Karpas-422 (cell line): Measurements from ENCODE around the gene ESPN. TPM values are rescaled to one million over a fixed set of nuclear protein-coding genes. Genes with fewer than 3 reads are reported as not detected.

ENCODE experiments used
- DNase-seq: peaks from one replicate; pipeline ENCODE4 v3.0.0-alpha.2; 2015
- H2AFZ ChIP-seq: fragments of 200-600 bp; sonication (generic); 2 replicates; pipeline ENCODE4 v1.6.1; 2014; ENCODE audit warnings: antibody characterized with exemption, low read length, mixed read lengths
- H3K27ac ChIP-seq: fragments of 200-600 bp; sonication (generic); 2 replicates; pipeline ENCODE4 v1.5.1; 2014; ENCODE audit warnings: mild to moderate bottlenecking, low read length, moderate library complexity
- H3K27me3 ChIP-seq: fragments of 200-600 bp; sonication (generic); 2 replicates; pipeline ENCODE4 v1.6.1; 2014; ENCODE audit warnings: low read length, mixed read lengths
- H3K36me3 ChIP-seq: fragments of 200-600 bp; sonication (generic); 2 replicates; pipeline ENCODE4 v1.6.1; 2014; ENCODE audit warnings: low read length, mixed read lengths; ENCODE audit not compliant: insufficient read depth
- H3K4me1 ChIP-seq: fragments of 200-600 bp; sonication (generic); 2 replicates; pipeline ENCODE4 v1.6.1; 2014; ENCODE audit warnings: mild to moderate bottlenecking, low read length, mixed read lengths
- H3K4me2 ChIP-seq: fragments of 200-600 bp; sonication (generic); 2 replicates; pipeline ENCODE4 v1.6.1; 2014; ENCODE audit warnings: low read length, low read depth, mild to moderate bottlenecking; ENCODE audit not compliant: poor library complexity, severe bottlenecking
- H3K4me3 ChIP-seq: fragments of 200-600 bp; sonication (generic); 2 replicates; pipeline ENCODE4 v1.5.1; 2014; ENCODE audit warnings: mild to moderate bottlenecking, antibody characterized with exemption, low read length, mixed read lengths
- H3K79me2 ChIP-seq: fragments of 200-600 bp; sonication (generic); 2 replicates; pipeline ENCODE4 v1.6.1; 2014; ENCODE audit warnings: mild to moderate bottlenecking, low read length, mixed read lengths
- H3K9ac ChIP-seq: fragments of 200-600 bp; sonication (generic); 2 replicates; pipeline ENCODE4 v1.6.0; 2014; ENCODE audit warnings: low read length
- H3K9me2 ChIP-seq: fragments of 200-600 bp; sonication (generic), shearing (Covaris generic); replicated peaks from 2 replicates; pipeline ENCODE4 v1.6.0; 2014; ENCODE audit warnings: mild to moderate bottlenecking, low read length, moderate library complexity; ENCODE audit not compliant: insufficient read depth
- H3K9me3 ChIP-seq: fragments of 300-700, 200-600 bp; sonication (generic); 2 replicates; pipeline ENCODE4 v1.6.1; 2014; ENCODE audit warnings: low read length, mixed read lengths
- H4K20me1 ChIP-seq: fragments of 200-600 bp; sonication (generic); 2 replicates; pipeline ENCODE4 v1.6.1; 2014; ENCODE audit warnings: mild to moderate bottlenecking, antibody characterized with exemption, low read length, low read depth; ENCODE audit not compliant: insufficient read depth
- total RNA-seq: library from RNA; depleted of rRNA; stranded (reverse); fragments of >200 nt; shearing (Covaris generic); gene quantifications from 2 replicates; pipeline ENCODE4 v1.2.3, GENCODE V29; 2014; ENCODE audit warnings: low replicate concordance

The ESPN gene
- total RNA-seq, 1 experiment from 2014 or later = not detected

DNA sequence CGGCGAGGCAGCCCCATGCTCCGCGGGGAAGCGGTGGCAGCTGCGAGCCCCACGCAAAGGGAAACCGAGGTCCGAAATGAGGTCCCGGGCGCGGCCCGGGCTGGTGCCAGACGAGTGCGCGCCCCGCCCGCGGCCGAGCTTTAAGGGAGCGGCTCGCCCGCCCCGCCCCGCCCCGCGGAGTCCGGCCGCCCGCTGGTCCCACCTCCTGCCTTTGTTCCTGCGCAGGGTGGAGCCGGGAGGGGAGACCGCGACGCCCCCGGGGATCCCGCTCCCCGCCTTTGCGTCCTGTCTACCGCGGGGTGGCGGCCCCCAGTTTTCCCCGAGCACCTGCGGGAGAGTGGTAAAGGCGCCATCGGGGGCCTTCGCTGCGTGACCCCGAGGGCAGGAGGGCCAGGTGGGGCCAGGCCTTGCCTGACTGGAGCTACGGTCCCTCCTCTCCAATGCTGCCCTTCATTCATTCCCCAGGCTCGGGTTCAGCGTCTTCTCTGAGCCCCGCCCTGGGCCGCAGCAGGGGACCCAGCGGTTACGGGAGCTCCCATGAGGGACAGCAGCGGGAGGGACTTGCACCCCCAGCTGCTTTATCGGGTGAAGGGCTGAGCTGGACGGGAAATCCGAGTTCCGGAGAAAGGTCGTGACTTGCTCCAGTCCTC is 4.6 kb upstream of the ESPN start, which contains the start of gene HES2:
TSS of gene HES2 (minus strand) at position 116 of the 650 bp plus-strand sequence. CDS start at position 17, 99 bp downstream.
- DNase-seq = no peak
- Histone ChIP-seq H3K4me2 (no peak within 1 kb of the TSS), H3K79me2 (no peaks in the 10 kb centered on the region), H3K27me3 (no peaks in the 10 kb centered on the region), H2AFZ (no peak within 1 kb of the TSS), H3K36me3 (no peaks in the 10 kb centered on the region), H4K20me1 (no peaks in the 10 kb centered on the region), H3K9me3 (no peaks in the 10 kb centered on the region), H3K9me2 (no peaks in the 10 kb centered on the region), H3K4me1 (no peaks in the 10 kb centered on the region; the same call in 1 of the 2 replicates), H3K9ac (no peak within 1 kb of the TSS), H3K27ac (no peak within 1 kb of the TSS), H3K4me3 (no peak within 1 kb of the TSS)

GRCh38 chr1:6420454-6421042 is 4.0 kb upstream of the ESPN start:
- Histone ChIP-seq H3K9me3 (no peaks in the 10 kb centered on the region), H3K4me3 (no peak overlapping the region), H3K27ac (no peak overlapping the region), H3K27me3 (no peaks in the 10 kb centered on the region), H3K4me2 (no peak overlapping the region), H2AFZ (no peak overlapping the region), H3K9me2 (no peaks in the 10 kb centered on the region), H4K20me1 (no peaks in the 10 kb centered on the region), H3K4me1 (no peaks in the 10 kb centered on the region; the same call in 1 of the 2 replicates), H3K79me2 (no peaks in the 10 kb centered on the region), H3K36me3 (no peaks in the 10 kb centered on the region), H3K9ac (no peak overlapping the region)
- no peak for DNase-seq

- Histone ChIP-seq H3K27me3 (no peaks in the 10 kb centered on the region), H3K9ac (no peak overlapping the region), H3K36me3 (no peaks in the 10 kb centered on the region), H3K79me2 (no peaks in the 10 kb centered on the region), H3K4me2 (no peak overlapping the region), H3K9me3 (no peaks in the 10 kb centered on the region), H3K4me3 (no peak overlapping the region), H3K4me1 (no peaks in the 10 kb centered on the region; the same call in 1 of the 2 replicates), H3K27ac (no peak overlapping the region), H4K20me1 (no peaks in the 10 kb centered on the region), H2AFZ (no peak overlapping the region), H3K9me2 (no peaks in the 10 kb centered on the region)
- DNase-seq = no peak
Measured at GRCh38 chr1:6421266-6421665, 3.3 kb upstream of the ESPN start.

- H2AFZ ChIP-seq = no peak overlapping the region
- H3K36me3 ChIP-seq = no peaks in the 10 kb centered on the region
- H3K4me2 ChIP-seq = no peak overlapping the region
- no peaks in the 10 kb centered on the region for H3K27me3 ChIP-seq
- no peak overlapping the region for H3K27ac ChIP-seq
- H3K4me3 ChIP-seq = no peak overlapping the region
- H3K9me2 ChIP-seq = no peaks in the 10 kb centered on the region
- H4K20me1 ChIP-seq = no peaks in the 10 kb centered on the region
- H3K79me2 ChIP-seq = no peaks in the 10 kb centered on the region
- DNase-seq = peak; percentile 79
- no peaks in the 10 kb centered on the region; the same call in 1 of the 2 replicates for H3K4me1 ChIP-seq
- no peak overlapping the region for H3K9ac ChIP-seq
- no peaks in the 10 kb centered on the region for H3K9me3 ChIP-seq
Measured at GRCh38 chr1:6423321-6423999, 1.1 kb upstream of the ESPN start.

- Histone ChIP-seq H2AFZ (no peak overlapping the region), H3K27ac (no peak overlapping the region)
Measured at GRCh38 chr1:6424000-6424565, 493 bp upstream of the ESPN start.

GRCh38 chr1:6425658-6426057 is 1.1 kb downstream of the ESPN start:
- Histone ChIP-seq H3K9ac (no peak overlapping the region), H2AFZ (no peak overlapping the region), H3K27ac (no peak overlapping the region), H3K4me1 (no peaks in the 10 kb centered on the region; the same call in 1 of the 2 replicates), H3K9me3 (no peaks in the 10 kb centered on the region), H4K20me1 (no peaks in the 10 kb centered on the region), H3K36me3 (no peaks in the 10 kb centered on the region), H3K27me3 (no peaks in the 10 kb centered on the region), H3K4me3 (no peak overlapping the region), H3K4me2 (no peak overlapping the region), H3K9me2 (no peaks in the 10 kb centered on the region), H3K79me2 (no peaks in the 10 kb centered on the region)
- no peak for DNase-seq

More at GRCh38 chr1:6424000-6424565, 493 bp upstream of the ESPN start:
- Histone ChIP-seq H3K9me3 (no peaks in the 10 kb centered on the region), H3K9ac (no peak overlapping the region), H3K27me3 (no peaks in the 10 kb centered on the region), H3K9me2 (no peaks in the 10 kb centered on the region), H3K4me1 (no peaks in the 10 kb centered on the region; the same call in 1 of the 2 replicates), H3K4me2 (no peak overlapping the region), H3K36me3 (no peaks in the 10 kb centered on the region), H3K4me3 (no peak overlapping the region), H3K79me2 (no peaks in the 10 kb centered on the region), H4K20me1 (no peaks in the 10 kb centered on the region)
- DNase-seq = no peak

GRCh38 chr1:6426277-6426971 is 1.8 kb downstream of the ESPN start:
- no peak overlapping the region for H3K9ac ChIP-seq
- no peak overlapping the region for H2AFZ ChIP-seq
- no peaks in the 10 kb centered on the region for H3K79me2 ChIP-seq
- H3K9me2 ChIP-seq = no peaks in the 10 kb centered on the region
- no peaks in the 10 kb centered on the region for H3K27me3 ChIP-seq
- H3K4me2 ChIP-seq = no peak overlapping the region
- H3K36me3 ChIP-seq = no peaks in the 10 kb centered on the region
- no peaks in the 10 kb centered on the region for H3K9me3 ChIP-seq
- no peaks in the 10 kb centered on the region for H4K20me1 ChIP-seq
- no peak overlapping the region for H3K4me3 ChIP-seq
- no peak for DNase-seq
- H3K4me1 ChIP-seq = no peaks in the 10 kb centered on the region; the same call in 1 of the 2 replicates
- H3K27ac ChIP-seq = no peak overlapping the region
